Neural progenitor cell (in vitro differentiated cells): ENCODE results near the gene PTGR3.

Experiments used
- CTCF ChIP-seq: fragments of 200-600 bp; sonication (generic); IDR thresholded peaks from 2 replicates; pipeline ENCODE4 v1.5.1; 2017; ENCODE audit warnings: antibody characterized with exemption, mild to moderate bottlenecking
- EZH2 ChIP-seq: fragments of 200-600 bp; sonication (generic); IDR thresholded peaks from 2 replicates; pipeline ENCODE4 v1.6.1; 2017; ENCODE audit warnings: antibody characterized with exemption, mild to moderate bottlenecking, moderate library complexity

DNA sequence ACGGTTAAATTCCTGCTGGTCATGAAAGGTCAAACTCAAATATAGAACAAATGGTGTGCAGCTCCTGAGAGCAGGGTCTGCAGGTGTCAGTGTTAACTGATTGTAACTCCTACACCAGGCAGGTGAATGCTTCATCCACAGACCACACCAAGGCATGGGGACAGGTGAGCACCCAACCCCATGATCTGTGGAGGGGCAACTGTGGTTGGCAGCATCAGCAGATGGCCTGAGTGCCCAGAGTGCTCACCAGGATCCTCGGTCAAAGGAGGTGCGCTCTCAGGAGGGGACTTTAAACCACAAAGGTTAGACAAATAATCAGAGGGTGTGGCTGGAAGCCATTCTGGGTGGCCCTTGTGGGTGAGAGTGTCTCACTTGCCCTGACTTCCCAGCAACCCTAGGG, 44.5 kb downstream of the PTGR3 start:
- TF ChIP-seq CTCF (no peak), EZH2 (no peak)
